Panc1 (cell line): ENCODE measurements around the gene MAP1B. TPM values are rescaled to one million over a fixed set of nuclear protein-coding genes. Genes with fewer than 3 reads are reported as not detected.

Experiments
- ATAC-seq: fragments of 200-7000 bp; cut with Tn5 transposase; 2 replicates; pipeline ENCODE4 v1.9.1; 2020; ENCODE audit warnings: mild to moderate bottlenecking, moderate library complexity
- BruUV-seq: library from RNA; stranded (reverse); fragments of 400-500 nt; replicated peaks from 2 replicates; lab custom pipeline; 2021; lab: Mats Ljungman, UMichigan
- CTCF ChIA-PET: fragments of 300-600 bp; sonication (Branson Sonifier 250); formaldehyde crosslinking; loops from one replicate; lab custom pipeline; 2022; ENCODE audit warnings: antibody characterized with exemption; lab: Charles Lee
- POLR2A ChIA-PET: fragments of 300-600 bp; sonication (Branson Sonifier 250); formaldehyde crosslinking; loops from one replicate; lab custom pipeline; 2022; ENCODE audit warnings: antibody characterized with exemption; lab: Charles Lee
- DNase-seq: peaks from one replicate; pipeline ENCODE4 v3.0.0-alpha.2; 2010; ENCODE audit warnings: low read depth, low spot score
- H3K27ac ChIP-seq: 2 replicates; pipeline ENCODE4 v1.5.1; 2011; ENCODE audit warnings: mild to moderate bottlenecking, low read length, inconsistent platforms
- H3K27me3 ChIP-seq: fragments of 200-500 bp; sonication (Bioruptor generic); 2 replicates; pipeline ENCODE4 v1.6.0; 2014; ENCODE audit warnings: low read length, inconsistent platforms; ENCODE audit not compliant: control insufficient read depth, insufficient read depth
- H3K36me3 ChIP-seq: fragments of 200-500 bp; sonication (Bioruptor generic); 2 replicates; pipeline ENCODE4 v1.5.1; 2014; ENCODE audit warnings: inconsistent platforms, mild to moderate bottlenecking, low read length, moderate library complexity; ENCODE audit not compliant: control insufficient read depth, insufficient read depth
- H3K4me1 ChIP-seq: 2 replicates; pipeline ENCODE4 v1.5.1; 2011; ENCODE audit warnings: inconsistent platforms, mild to moderate bottlenecking, low read length, moderate library complexity; ENCODE audit not compliant: control insufficient read depth, insufficient read depth
- H3K4me3 ChIP-seq, 2 experiments: 2 replicates each; pipeline ENCODE4 v1.5.1; 2011 to 2012; ENCODE audit warnings: low read depth in 2 of 2, low read length in 2 of 2, mild to moderate bottlenecking in 2 of 2, inconsistent platforms in 1 of 2, moderate library complexity in 1 of 2
- H3K9me3 ChIP-seq: fragments of 200-500 bp; sonication (Bioruptor generic); 2 replicates; pipeline ENCODE4 v1.5.1; 2014; ENCODE audit warnings: low read depth, mild to moderate bottlenecking, inconsistent platforms, low read length, moderate library complexity; ENCODE audit not compliant: control insufficient read depth, insufficient read depth
- POLR2AphosphoS5 ChIP-seq: IDR thresholded peaks from 2 replicates; pipeline ENCODE4 v1.6.1; 2012; ENCODE audit warnings: mild to moderate bottlenecking, low read depth, low read length, moderate library complexity
- REST ChIP-seq, 2 experiments: IDR thresholded peaks; 2 replicates each; pipeline ENCODE4 v1.6.1; 2011 to 2012; ENCODE audit warnings: low read depth in 2 of 2, control low read depth in 1 of 2, low read length in 1 of 2, mild to moderate bottlenecking in 1 of 2, moderate library complexity in 1 of 2; ENCODE audit not compliant: insufficient read depth in 1 of 2
- SIN3A ChIP-seq: IDR thresholded peaks from 2 replicates; pipeline ENCODE4 v1.6.1; 2012; ENCODE audit warnings: low read depth, mild to moderate bottlenecking, low read length, moderate library complexity, borderline replicate concordance; ENCODE audit not compliant: insufficient read depth
- TCF7L2 ChIP-seq: IDR thresholded peaks from 2 replicates; pipeline ENCODE4 v1.6.1; 2011; ENCODE audit warnings: mild to moderate bottlenecking, low read depth, low read length, inconsistent platforms
- in situ Hi-C: cut with HindIII; loops from 2 replicates; pipeline ENCODE4 v1.10.0; 2016; ENCODE audit warnings: low sequenced_read_pairs, low pct_unique_long_range_greater_than_20kb
- intact Hi-C: fragments of 100-400 bp; cut with micrococcal nuclease; formaldehyde crosslinking; loops from one replicate; pipeline ENCODE4 v1.10.0; 2022; ENCODE audit not compliant: unreplicated experiment
- total RNA-seq: library from RNA; stranded (reverse); gene quantifications from one replicate; pipeline ENCODE4 v1.2.1, GENCODE V29; 2021; ENCODE audit not compliant: unreplicated experiment
- TF ChIP-seq, protein P1 (sequence below): fragments of 450-650 bp; IDR thresholded peaks from 2 replicates; pipeline ENCODE4 v1.5.1; 2017; ENCODE audit warnings: mild to moderate bottlenecking

MAP1B gene
- total RNA-seq, 1 experiment from 2014 or later, result 82.3 TPM

DNA sequence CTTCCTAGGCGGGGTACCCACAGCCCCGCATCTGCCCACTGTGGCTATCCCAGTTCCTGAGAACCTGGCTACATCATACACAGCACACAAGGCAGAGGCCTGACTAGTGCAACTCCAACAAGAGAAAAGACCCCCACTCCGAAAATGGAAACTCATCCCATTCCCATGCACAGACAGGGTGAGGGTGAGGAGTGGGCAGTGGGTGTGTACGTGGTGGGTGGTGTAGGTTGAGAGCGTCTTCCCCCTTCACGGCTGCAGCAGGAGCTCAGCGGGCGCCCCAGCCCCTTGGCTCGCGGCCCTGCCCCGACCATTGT lies 501 bp upstream of the MAP1B start:
- no peak for DNase-seq
- peak; percentile 2; the same call in 1 of the 2 replicates for ATAC-seq
- no peaks in the 10 kb centered on the region for H3K36me3 ChIP-seq
- intact Hi-C loops (loop anchor here (10.0 kb wide), 1 partner anchor 322 kb away; no protein-coding TSS in a partner anchor), in situ Hi-C loops (no loop called here)
- peaks cover 19% of the 10 kb centered on the region for H3K4me1 ChIP-seq
- TF ChIP-seq, protein P1, sequence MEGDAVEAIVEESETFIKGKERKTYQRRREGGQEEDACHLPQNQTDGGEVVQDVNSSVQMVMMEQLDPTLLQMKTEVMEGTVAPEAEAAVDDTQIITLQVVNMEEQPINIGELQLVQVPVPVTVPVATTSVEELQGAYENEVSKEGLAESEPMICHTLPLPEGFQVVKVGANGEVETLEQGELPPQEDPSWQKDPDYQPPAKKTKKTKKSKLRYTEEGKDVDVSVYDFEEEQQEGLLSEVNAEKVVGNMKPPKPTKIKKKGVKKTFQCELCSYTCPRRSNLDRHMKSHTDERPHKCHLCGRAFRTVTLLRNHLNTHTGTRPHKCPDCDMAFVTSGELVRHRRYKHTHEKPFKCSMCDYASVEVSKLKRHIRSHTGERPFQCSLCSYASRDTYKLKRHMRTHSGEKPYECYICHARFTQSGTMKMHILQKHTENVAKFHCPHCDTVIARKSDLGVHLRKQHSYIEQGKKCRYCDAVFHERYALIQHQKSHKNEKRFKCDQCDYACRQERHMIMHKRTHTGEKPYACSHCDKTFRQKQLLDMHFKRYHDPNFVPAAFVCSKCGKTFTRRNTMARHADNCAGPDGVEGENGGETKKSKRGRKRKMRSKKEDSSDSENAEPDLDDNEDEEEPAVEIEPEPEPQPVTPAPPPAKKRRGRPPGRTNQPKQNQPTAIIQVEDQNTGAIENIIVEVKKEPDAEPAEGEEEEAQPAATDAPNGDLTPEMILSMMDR, result no peak
- TF ChIP-seq SIN3A (no peak), TCF7L2 (no peak), REST (IDR thresholded peaks at IDR 0.05; ENCODE audit: insufficient read depth in 1 of 2, low read depth in 2 of 2, low read length in 1 of 2) (no peak), POLR2AphosphoS5 (no peak)
- peak overlapping the region; percentile 79 for H3K27ac ChIP-seq
- H3K9me3 ChIP-seq, result 0 out of 2 replicates have a peak, but pooled peaks cover 6% of the 10 kb centered on the region
- no TSS peak for BruUV-seq
- ChIA-PET CTCF (no interaction called here), POLR2A (interaction anchor here (0.7 kb wide), 1 partner anchor 201 kb away, joined by 7 read pairs; no protein-coding TSS in a partner anchor)
- peak overlapping the region; percentile 80 to 93 for H3K4me3 ChIP-seq
- no peaks in the 10 kb centered on the region; the same call in 1 of the 2 replicates for H3K27me3 ChIP-seq

GRCh38 chr5:72107901-72108201 lies 576 bp downstream of the MAP1B start:
- Histone ChIP-seq H3K36me3 (no peaks in the 10 kb centered on the region), H3K9me3 (0 out of 2 replicates have a peak, but pooled peaks cover 6% of the 10 kb centered on the region), H3K4me3 (peak overlapping the region; percentile 80 to 93), H3K27ac (peak overlapping the region; percentile 79), H3K4me1 (peaks cover 19% of the 10 kb centered on the region), H3K27me3 (no peaks in the 10 kb centered on the region; the same call in 1 of the 2 replicates)
- in situ Hi-C loops, result no loop called here
- intact Hi-C loops, result loop anchor here (10.0 kb wide), 1 partner anchor 323 kb away; no protein-coding TSS in a partner anchor
- DNase-seq, result no peak
- peak; percentile 66 for ATAC-seq
- no TSS peak for BruUV-seq
- no peak for TF ChIP-seq REST (IDR thresholded peaks at IDR 0.05; ENCODE audit: insufficient read depth in 1 of 2, low read depth in 2 of 2, low read length in 1 of 2)
- TF ChIP-seq, protein P1, result no peak
- ChIA-PET POLR2A (interaction anchor here (0.7 kb wide), 1 partner anchor 13 kb away, joined by 3 read pairs; no protein-coding TSS in a partner anchor), CTCF (interaction anchor here (0.7 kb wide), 1 partner anchor 210 kb away, joined by 6 read pairs; no protein-coding TSS in a partner anchor)
